HG03521 (cell line): ENCODE measurements around the gene LY6G5B.

Source experiments
- ATAC-seq: cut with Tn5 transposase; IDR thresholded peaks from one replicate; pipeline ENCODE4 v1.9.1; 2021; ENCODE audit warnings: mild to moderate bottlenecking, moderate library complexity; ENCODE audit not compliant: unreplicated experiment

Gene LY6G5B

DNA sequence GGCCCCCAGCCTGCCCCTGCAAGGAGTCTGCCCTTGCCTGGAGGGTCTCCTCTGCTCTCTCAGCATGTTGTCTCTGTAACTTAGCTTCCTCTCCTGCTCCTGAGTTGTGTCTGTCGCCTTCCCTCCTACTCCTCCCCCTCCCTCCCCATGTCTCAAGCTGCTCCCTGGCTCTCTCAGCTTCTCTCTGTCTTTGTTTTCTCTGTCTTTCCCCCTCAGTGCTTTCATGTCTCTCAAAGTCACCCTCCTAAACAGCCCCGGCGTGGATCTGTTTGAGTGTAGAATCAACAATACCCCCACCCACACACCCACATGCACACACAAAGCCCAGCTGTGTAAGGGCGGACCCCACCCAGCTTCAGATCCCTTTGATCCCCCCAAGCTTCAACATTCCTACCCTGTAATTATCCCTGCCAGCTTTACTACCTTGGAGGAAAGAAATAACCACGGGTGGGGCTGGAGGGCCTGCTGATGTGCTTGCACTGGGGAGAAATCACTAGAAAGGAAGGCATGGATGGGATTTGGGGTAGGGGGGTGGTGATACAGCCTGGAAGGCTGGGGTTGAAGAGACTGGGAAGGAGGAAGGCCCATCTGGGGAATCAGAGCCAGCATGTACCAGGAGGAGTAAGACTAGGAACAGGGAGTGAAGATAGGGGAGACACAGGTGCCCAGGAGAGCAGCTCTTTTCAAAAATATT lies 44.4 kb downstream of the LY6G5B start:
- no peak for ATAC-seq

DNA sequence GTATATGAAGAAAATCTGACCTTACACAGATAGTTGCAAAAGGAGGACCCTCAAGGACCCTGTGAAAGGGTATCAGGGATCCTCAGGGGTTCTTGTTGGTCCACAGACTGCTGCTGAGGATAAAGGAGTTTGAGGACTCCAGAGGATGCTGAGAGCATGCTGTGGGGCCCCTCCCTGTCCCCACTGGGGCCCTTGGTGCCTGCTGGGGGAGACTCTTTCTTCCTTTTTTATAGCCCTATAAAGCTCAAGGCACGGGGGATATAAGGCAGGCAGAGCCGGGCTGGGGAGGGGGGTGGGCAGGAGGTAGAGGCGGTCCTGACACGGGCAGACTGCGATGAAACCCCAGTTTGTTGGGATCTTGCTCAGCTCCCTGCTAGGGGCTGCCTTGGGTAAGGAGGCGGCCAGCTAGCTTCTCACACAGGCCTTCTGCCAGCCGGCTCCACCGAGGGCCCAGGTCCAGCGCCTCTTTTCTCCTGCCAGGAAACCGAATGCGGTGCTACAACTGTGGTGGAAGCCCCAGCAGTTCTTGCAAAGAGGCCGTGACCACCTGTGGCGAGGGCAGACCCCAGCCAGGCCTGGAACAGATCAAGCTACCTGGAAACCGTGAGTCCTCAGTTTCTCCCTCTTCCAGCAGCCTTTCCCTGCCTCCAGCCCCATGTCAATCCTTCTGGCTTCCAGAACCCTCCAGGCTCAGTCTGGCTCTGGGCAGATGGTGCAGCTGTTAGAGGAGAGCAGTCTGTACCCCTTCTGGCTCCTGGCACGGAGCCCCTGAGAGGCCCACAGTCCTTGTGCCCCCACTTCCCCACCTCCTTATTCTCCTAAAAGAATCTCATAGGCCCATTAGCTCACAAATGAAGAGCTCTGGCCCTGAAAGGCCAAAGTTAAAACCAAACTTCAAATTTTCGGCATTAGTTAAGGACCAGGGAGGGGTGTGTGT lies 45.5 kb downstream of the LY6G5B start, which contains the start of gene LY6G6D:
TSS of gene LY6G6D (plus strand) at position 327 of the 937 bp plus-strand sequence. CDS start at position 335, 8 bp downstream.
- ATAC-seq: no peak

DNA sequence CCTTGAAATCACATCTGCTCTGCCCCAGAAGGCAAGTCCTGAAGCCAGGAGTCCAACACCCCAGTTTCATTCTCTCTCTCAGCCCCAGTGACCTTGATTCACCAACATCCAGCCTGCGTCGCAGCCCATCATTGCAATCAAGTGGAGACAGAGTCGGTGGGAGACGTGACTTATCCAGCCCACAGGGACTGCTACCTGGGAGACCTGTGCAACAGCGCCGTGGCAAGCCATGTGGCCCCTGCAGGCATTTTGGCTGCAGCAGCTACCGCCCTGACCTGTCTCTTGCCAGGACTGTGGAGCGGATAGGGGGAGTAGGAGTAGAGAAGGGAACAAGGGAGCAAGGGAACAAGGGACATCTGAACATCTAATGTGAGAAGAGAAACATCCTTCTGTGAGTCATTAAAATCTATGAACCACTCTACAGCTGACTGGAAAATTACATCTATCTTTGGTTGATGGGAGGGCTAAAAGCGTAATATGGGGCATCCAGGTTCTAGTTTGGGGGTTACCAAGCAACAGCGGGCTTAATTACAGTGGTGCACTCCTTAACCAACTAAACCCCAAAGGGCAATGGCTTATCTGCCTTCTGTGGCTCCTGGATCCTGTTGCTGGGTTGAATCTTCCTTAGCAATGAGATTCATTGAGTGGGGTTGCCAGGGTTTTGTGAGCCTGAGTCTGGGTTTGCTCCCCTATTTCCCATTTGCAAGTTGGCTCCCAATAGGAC lies 47.9 kb downstream of the LY6G5B start:
- ATAC-seq: no peak

DNA sequence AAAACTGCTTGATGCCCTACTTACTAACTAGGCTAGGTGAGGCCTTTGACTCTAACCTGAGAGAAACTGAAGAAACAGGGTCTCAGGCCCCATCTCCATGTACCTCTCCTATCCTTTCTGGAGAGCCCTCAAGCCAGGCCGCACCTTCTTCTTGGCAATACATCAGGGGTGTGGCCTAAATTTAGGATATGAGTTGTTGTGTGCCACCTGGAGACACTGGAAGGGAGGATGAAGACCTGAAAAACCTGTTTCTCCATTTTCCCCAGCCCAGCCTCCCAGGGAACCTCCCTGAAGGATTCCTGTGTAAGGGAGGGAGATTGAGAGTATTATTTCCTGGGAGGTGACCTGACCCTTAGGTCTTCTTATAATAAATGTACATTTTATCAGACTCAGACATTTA lies 48.5 kb downstream of the LY6G5B start:
- no peak for ATAC-seq

DNA sequence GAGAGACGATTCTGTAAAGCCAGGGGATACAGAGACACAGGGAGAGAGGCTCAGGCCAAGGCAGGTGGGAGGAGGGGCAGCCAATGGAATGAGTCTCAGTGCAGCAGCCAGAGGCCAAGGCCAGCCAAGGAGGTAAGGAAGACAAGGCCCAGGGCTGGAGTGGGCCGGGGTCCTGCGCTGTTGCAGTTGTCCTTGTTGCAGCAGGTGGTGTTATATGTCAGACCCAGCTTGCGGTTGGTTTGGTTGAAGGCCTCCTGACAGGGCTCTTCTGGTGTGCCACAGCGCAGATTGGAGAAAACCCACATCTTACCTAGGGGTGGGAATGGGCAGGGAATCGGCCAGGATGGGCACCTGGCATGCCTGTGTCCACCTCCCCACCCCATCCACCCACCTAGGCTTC lies 49.2 kb downstream of the LY6G5B start:
- no peak for ATAC-seq

DNA sequence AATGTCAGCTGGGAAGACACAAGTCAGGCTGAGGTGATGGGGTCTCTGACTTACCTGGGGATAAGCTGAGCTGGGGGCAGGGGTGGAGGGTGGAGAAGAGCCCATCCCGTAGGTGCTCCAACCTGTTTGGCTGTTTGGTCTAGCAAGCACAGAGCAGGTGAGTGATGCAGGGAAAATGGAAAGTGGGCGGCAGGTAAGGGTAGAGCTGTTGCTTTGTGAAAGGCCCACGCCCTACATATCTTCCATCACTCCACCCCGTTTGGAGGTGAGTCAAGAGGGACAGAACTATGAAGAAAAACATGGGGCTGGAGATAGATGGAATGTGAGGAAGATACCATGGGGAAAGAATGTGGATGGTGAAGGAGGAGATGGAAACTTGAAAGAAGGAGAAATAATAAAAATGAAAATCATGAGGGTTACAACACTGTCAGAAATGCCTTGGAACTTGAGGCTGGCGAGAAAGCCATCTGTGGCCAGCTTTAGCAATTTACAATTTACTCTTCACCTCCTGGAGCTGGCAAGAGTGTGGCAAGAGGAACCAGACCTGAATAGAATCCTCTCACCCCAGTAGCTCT lies 50.5 kb downstream of the LY6G5B start:
- ATAC-seq: no peak

DNA sequence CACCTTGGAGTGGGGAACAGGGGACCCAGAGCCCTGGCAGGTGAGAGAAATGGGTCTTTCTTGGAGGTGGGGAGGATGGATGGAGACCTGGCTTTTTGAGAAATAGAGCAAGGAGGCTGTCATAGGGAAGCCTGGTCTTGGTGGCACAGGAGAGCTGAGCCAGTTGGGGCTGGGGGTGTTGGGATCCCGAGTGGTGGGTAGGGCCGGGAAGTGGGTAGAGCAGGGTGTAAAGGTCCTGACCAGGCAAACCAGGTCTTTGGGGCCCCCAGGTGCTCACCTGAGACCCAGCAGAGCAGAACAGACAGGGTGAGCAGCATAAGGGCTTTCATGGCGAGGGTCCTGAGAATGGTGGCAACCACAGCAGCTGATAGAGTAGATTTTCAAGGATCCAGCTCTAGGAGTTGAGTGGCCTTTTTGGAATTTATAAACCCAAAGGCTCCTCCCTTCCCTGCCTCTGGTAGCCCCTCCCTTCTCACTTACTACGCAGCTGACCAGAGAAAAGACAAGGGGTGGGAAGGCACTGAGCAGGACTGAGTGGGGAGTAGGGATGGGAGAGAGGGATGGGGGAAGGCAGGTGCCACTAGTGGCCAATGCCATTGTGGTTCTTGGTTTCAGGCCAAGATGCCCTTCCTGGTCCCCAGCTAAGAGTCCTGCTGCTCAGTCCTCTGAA lies 51.7 kb downstream of the LY6G5B start, which contains the start of gene LY6G6C:
TSS of gene LY6G6C (minus strand) at position 396 of the 670 bp plus-strand sequence. CDS start at position 329, 67 bp downstream.
- ATAC-seq: no peak

DNA sequence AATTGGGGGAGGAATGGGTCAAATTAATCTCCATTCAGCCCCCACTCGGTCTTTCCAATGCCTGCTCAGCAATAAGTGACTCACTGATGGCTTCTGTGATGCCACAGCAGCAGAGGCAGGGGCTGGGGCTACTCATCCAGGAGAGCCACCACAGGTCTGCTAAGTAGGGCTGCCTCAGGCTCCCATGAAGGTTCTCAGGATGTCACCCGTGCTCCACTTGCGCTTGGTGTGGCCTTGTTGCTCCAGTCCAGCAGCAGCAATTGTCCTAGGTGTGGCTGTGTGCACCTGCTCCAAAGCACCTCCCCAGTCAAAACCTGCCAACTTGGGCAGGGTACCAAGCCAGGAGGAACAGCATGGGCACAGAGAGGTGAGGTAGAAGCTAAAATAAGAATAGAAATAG lies 52.4 kb downstream of the LY6G5B start:
- ATAC-seq: no peak
